DOHH2 (cell line): ENCODE measurements around the gene SLC7A9.
"Not testable (repeated sequence)": the region's sequence is repeated elsewhere in the genome, so short reads cannot be mapped to it uniquely, and the experiment has no call there.

ENCODE experiments used
- H3F3A ChIP-seq: fragments of 200-600 bp; sonication (generic), shearing (Covaris generic); 2 replicates; pipeline ENCODE4 v1.6.0; 2016; ENCODE audit warnings: antibody characterized with exemption, mild to moderate bottlenecking; ENCODE audit not compliant: control insufficient read depth, insufficient read depth
- H3K27ac ChIP-seq: fragments of 200-600 bp; sonication (generic); 2 replicates; pipeline ENCODE4 v1.5.1; 2014; ENCODE audit warnings: low read depth, mild to moderate bottlenecking, low read length, moderate library complexity
- H3K27me3 ChIP-seq: fragments of 200-600 bp; sonication (generic); 2 replicates; pipeline ENCODE4 v1.6.1; 2014; ENCODE audit warnings: mild to moderate bottlenecking, low read length, mixed read lengths; ENCODE audit not compliant: control insufficient read depth
- H3K36me3 ChIP-seq: fragments of 200-600 bp; sonication (generic); 2 replicates; pipeline ENCODE4 v1.6.1; 2014; ENCODE audit warnings: mild to moderate bottlenecking, low read length, moderate library complexity, mixed read lengths; ENCODE audit not compliant: control insufficient read depth
- H3K4me1 ChIP-seq: fragments of 200-600 bp; sonication (generic); 2 replicates; pipeline ENCODE4 v1.6.1; 2014; ENCODE audit warnings: mild to moderate bottlenecking, low read length, mixed read lengths; ENCODE audit not compliant: control insufficient read depth
- H3K4me2 ChIP-seq: fragments of 200-600 bp; sonication (generic); 2 replicates; pipeline ENCODE4 v1.6.0; 2014; ENCODE audit warnings: mild to moderate bottlenecking, low read length, moderate library complexity
- H3K4me3 ChIP-seq: fragments of 200-600 bp; sonication (generic); 2 replicates; pipeline ENCODE4 v1.5.1; 2014; ENCODE audit warnings: mild to moderate bottlenecking, low read length, mixed read lengths
- H3K79me2 ChIP-seq: fragments of 200-600 bp; sonication (generic); 2 replicates; pipeline ENCODE4 v1.6.1; 2014; ENCODE audit warnings: mild to moderate bottlenecking, low read length, mixed read lengths; ENCODE audit not compliant: control insufficient read depth
- H3K9me2 ChIP-seq: fragments of 200-600 bp; sonication (generic); replicated peaks from 2 replicates; pipeline ENCODE4 v1.6.1; 2014; ENCODE audit warnings: mild to moderate bottlenecking, low read length, mixed read lengths; ENCODE audit not compliant: control insufficient read depth
- H3K9me3 ChIP-seq: fragments of 200-600 bp; sonication (generic); 2 replicates; pipeline ENCODE4 v1.6.1; 2014; ENCODE audit warnings: antibody characterized with exemption, low read length, mixed read lengths; ENCODE audit not compliant: control insufficient read depth, insufficient read depth
- H4K20me1 ChIP-seq: fragments of 200-600 bp; sonication (generic); 2 replicates; pipeline ENCODE4 v1.6.0; 2014; ENCODE audit warnings: low read depth, mild to moderate bottlenecking, antibody characterized with exemption, low read length, moderate library complexity; ENCODE audit not compliant: control insufficient read depth, insufficient read depth
- CTCF ChIP-seq: fragments of 200-600 bp; sonication (generic); IDR thresholded peaks from one replicate; pipeline ENCODE4 v1.5.1; 2014; ENCODE audit warnings: antibody characterized with exemption, mild to moderate bottlenecking, low read depth, low read length; ENCODE audit not compliant: poor library complexity, severe bottlenecking
- EZH2phosphoT487 ChIP-seq: fragments of 200-600 bp; sonication (generic); IDR thresholded peaks from 2 replicates; pipeline ENCODE4 v1.6.1; 2017; ENCODE audit warnings: borderline replicate concordance, mild to moderate bottlenecking, antibody characterized with exemption, low read length, moderate library complexity, mixed read lengths

The SLC7A9 gene

GRCh38 chr19:32859591-32859990, 10.0 kb downstream of the SLC7A9 start:
- no peak overlapping the region for H3K27ac ChIP-seq
- no peaks in the 10 kb centered on the region for H3K9me2 ChIP-seq
- H3K4me2 ChIP-seq, result no peak overlapping the region
- no peaks in the 10 kb centered on the region for H4K20me1 ChIP-seq
- no peaks in the 10 kb centered on the region for H3K9me3 ChIP-seq
- no peak overlapping the region for H3K4me3 ChIP-seq
- no peaks in the 10 kb centered on the region for H3K4me1 ChIP-seq
- TF ChIP-seq EZH2phosphoT487, result no peak
- no peaks in the 10 kb centered on the region for H3K27me3 ChIP-seq
- no peaks in the 10 kb centered on the region for H3F3A ChIP-seq
- H3K36me3 ChIP-seq, result no peaks in the 10 kb centered on the region
- H3K79me2 ChIP-seq, result no peaks in the 10 kb centered on the region

- H3F3A ChIP-seq, result no peaks in the 10 kb centered on the region
- no peaks in the 10 kb centered on the region for H3K9me2 ChIP-seq
- no peaks in the 10 kb centered on the region for H3K4me1 ChIP-seq
- H3K79me2 ChIP-seq, result no peaks in the 10 kb centered on the region
- H3K27me3 ChIP-seq, result no peaks in the 10 kb centered on the region
- H3K4me3 ChIP-seq, result no peak overlapping the region
- no peaks in the 10 kb centered on the region for H3K9me3 ChIP-seq
- TF ChIP-seq EZH2phosphoT487, result no peak
- no peak for TF ChIP-seq CTCF
- no peak overlapping the region for H3K4me2 ChIP-seq
- no peak overlapping the region for H3K27ac ChIP-seq
- no peaks in the 10 kb centered on the region for H3K36me3 ChIP-seq
- no peaks in the 10 kb centered on the region for H4K20me1 ChIP-seq
Measured at GRCh38 chr19:32858559-32858958, 11.0 kb downstream of the SLC7A9 start.

- H3K4me3 ChIP-seq, result no peak overlapping the region
- H3K9me2 ChIP-seq, result no peaks in the 10 kb centered on the region
- no peaks in the 10 kb centered on the region for H4K20me1 ChIP-seq
- H3K27me3 ChIP-seq, result no peaks in the 10 kb centered on the region
- no peaks in the 10 kb centered on the region for H3K79me2 ChIP-seq
- H3K27ac ChIP-seq, result no peak overlapping the region
- H3K4me2 ChIP-seq, result no peak overlapping the region
- H3F3A ChIP-seq, result no peaks in the 10 kb centered on the region
- no peaks in the 10 kb centered on the region for H3K9me3 ChIP-seq
- H3K4me1 ChIP-seq, result no peaks in the 10 kb centered on the region
- H3K36me3 ChIP-seq, result no peaks in the 10 kb centered on the region
- TF ChIP-seq EZH2phosphoT487 (no peak), CTCF (no peak)
Measured at GRCh38 chr19:32858155-32858554, 11.4 kb downstream of the SLC7A9 start.

- no peak for TF ChIP-seq EZH2phosphoT487
- TF ChIP-seq CTCF, result no peak
- H3K36me3 ChIP-seq, result no peaks in the 10 kb centered on the region
- no peak overlapping the region for H3K27ac ChIP-seq
- H4K20me1 ChIP-seq, result no peaks in the 10 kb centered on the region
- no peaks in the 10 kb centered on the region for H3K27me3 ChIP-seq
- no peaks in the 10 kb centered on the region for H3F3A ChIP-seq
- H3K4me3 ChIP-seq, result no peak overlapping the region
- no peaks in the 10 kb centered on the region for H3K4me1 ChIP-seq
- no peaks in the 10 kb centered on the region for H3K79me2 ChIP-seq
- H3K4me2 ChIP-seq, result no peak overlapping the region
- H3K9me3 ChIP-seq, result no peaks in the 10 kb centered on the region
- no peaks in the 10 kb centered on the region for H3K9me2 ChIP-seq
Measured at GRCh38 chr19:32857584-32857983, 12.0 kb downstream of the SLC7A9 start.

- not testable (repeated sequence) for H4K20me1 ChIP-seq, H3K4me3 ChIP-seq, H3K9me2 ChIP-seq, H3K9me3 ChIP-seq, H3K79me2 ChIP-seq, H3K36me3 ChIP-seq, H3F3A ChIP-seq, H3K27ac ChIP-seq, H3K4me1 ChIP-seq, H3K27me3 ChIP-seq, H3K4me2 ChIP-seq
Measured at GRCh38 chr19:32856818-32857217, 12.7 kb downstream of the SLC7A9 start.
